HepG2 (cell line): ENCODE data around the gene NFIC. TPM values are rescaled to one million over a fixed set of nuclear protein-coding genes. Genes with fewer than 3 reads are reported as not detected.

ENCODE experiments used
- ARNTL ChIP-seq: sonication (generic); formaldehyde crosslinking; IDR thresholded peaks from 2 replicates; pipeline ENCODE4 v1.4.0; 2020; ENCODE audit warnings: mild to moderate bottlenecking, missing genetic modification reagents
- DR1 ChIP-seq: sonication (generic); formaldehyde crosslinking; IDR thresholded peaks from 2 replicates; pipeline ENCODE4 v1.8.0; 2021; ENCODE audit warnings: mild to moderate bottlenecking, missing genetic modification reagents, inconsistent platforms
- HMG20A ChIP-seq: IDR thresholded peaks from 2 replicates; pipeline ENCODE4 v1.6.1; 2016; ENCODE audit warnings: borderline replicate concordance
- KLF11 ChIP-seq: IDR thresholded peaks from 2 replicates; pipeline ENCODE4 v1.6.1; 2016; ENCODE audit warnings: missing compliant biosample characterization
- NFKBIZ ChIP-seq: IDR thresholded peaks from 2 replicates; pipeline ENCODE4 v1.6.1; 2018; ENCODE audit warnings: missing genetic modification reagents, missing compliant biosample characterization
- PRMT3 ChIP-seq: sonication (generic); formaldehyde crosslinking; IDR thresholded peaks from 2 replicates; pipeline ENCODE4 v1.8.1; 2022; ENCODE audit warnings: low read depth, mild to moderate bottlenecking, moderate library complexity, missing genetic modification reagents, borderline replicate concordance
- SMYD3 ChIP-seq: sonication (generic); formaldehyde crosslinking; IDR thresholded peaks from 2 replicates; pipeline ENCODE4 v1.8.1; 2023; ENCODE audit warnings: mild to moderate bottlenecking, missing genetic modification reagents
- ZBTB1 ChIP-seq: sonication (generic); formaldehyde crosslinking; IDR thresholded peaks from 2 replicates; pipeline ENCODE4 v1.4.0; 2020; ENCODE audit warnings: missing genetic modification reagents, borderline replicate concordance
- ZBTB38 ChIP-seq: sonication (generic); formaldehyde crosslinking; IDR thresholded peaks from 2 replicates; pipeline ENCODE4 v1.5.1; 2020; ENCODE audit warnings: mild to moderate bottlenecking, missing genetic modification reagents
- ZNF274 ChIP-seq: sonication (generic); formaldehyde crosslinking; IDR thresholded peaks from 2 replicates; pipeline ENCODE4 v1.5.1; 2020; ENCODE audit warnings: mild to moderate bottlenecking, missing genetic modification reagents
- ZNF33B ChIP-seq: sonication (generic); formaldehyde crosslinking; IDR thresholded peaks from 2 replicates; pipeline ENCODE4 v1.5.1; 2020; ENCODE audit warnings: mild to moderate bottlenecking, missing genetic modification reagents
- ZNF383 ChIP-seq: sonication (generic); formaldehyde crosslinking; IDR thresholded peaks from 2 replicates; pipeline ENCODE4 v1.4.0; 2020; ENCODE audit warnings: missing genetic modification reagents, mild to moderate bottlenecking, borderline replicate concordance
- ZNF543 ChIP-seq: sonication (generic); formaldehyde crosslinking; IDR thresholded peaks from 2 replicates; pipeline ENCODE4 v1.4.0; 2020; ENCODE audit warnings: mild to moderate bottlenecking, missing genetic modification reagents
- polyA plus RNA-seq, 8 experiments: library from polyadenylated mRNA; depleted of rRNA in 3 of 8; stranded (reverse) in 7 of 8; unstranded in 1 of 8; fragments of >200 nt; fragmentation: Illumina TruSeq in 4 of 8; extraction: Trizol in 4 of 8; gene quantifications; 2 replicates each; pipeline versions ENCODE4 v1.2.1 to v1.2.3, GENCODE V29; 2011 to 2016; ENCODE audit warnings: low read depth in 4 of 8, missing spikeins in 1 of 8, mixed read lengths in 1 of 8; ENCODE audit not compliant: insufficient read depth in 1 of 8
- total RNA-seq, 5 experiments: library from RNA; depleted of rRNA; stranded (reverse); fragments of >200 nt; fragmentation: Illumina TruSeq; extraction: Trizol; gene quantifications; 2 replicates each; pipeline ENCODE4 v1.2.3, GENCODE V29; 2016; ENCODE audit warnings: low read depth in 1 of 5
- TF ChIP-seq, protein P1 (sequence below): IDR thresholded peaks from 2 replicates; pipeline ENCODE4 v1.6.1; 2016; ENCODE audit warnings: low read depth
- TF ChIP-seq, protein P2 (sequence below): sonication (generic); formaldehyde crosslinking; IDR thresholded peaks from 2 replicates; pipeline ENCODE4 v1.5.1; 2020; ENCODE audit warnings: missing genetic modification reagents, mild to moderate bottlenecking, borderline replicate concordance
- TF ChIP-seq, protein P3 (sequence below): IDR thresholded peaks from 2 replicates; pipeline ENCODE4 v1.6.1; 2012; ENCODE audit warnings: low read depth, low read length, improper control_type of control experiment
- TF ChIP-seq, protein P4 (sequence below): sonication (generic); formaldehyde crosslinking; IDR thresholded peaks from 2 replicates; pipeline ENCODE4 v1.8.1; 2022; ENCODE audit warnings: mild to moderate bottlenecking, missing genetic modification reagents
- TF ChIP-seq, protein P5 (sequence below): sonication (generic); formaldehyde crosslinking; IDR thresholded peaks from 2 replicates; pipeline ENCODE4 v1.5.1; 2020; ENCODE audit warnings: mild to moderate bottlenecking, missing genetic modification reagents, borderline replicate concordance

NFIC gene
- total and polyA plus RNA-seq, 2 of the 13 experiments (the other 11 are each of a cell fraction or from before 2014, with no cell fraction given): 1.3 to 2.5 TPM

DNA sequence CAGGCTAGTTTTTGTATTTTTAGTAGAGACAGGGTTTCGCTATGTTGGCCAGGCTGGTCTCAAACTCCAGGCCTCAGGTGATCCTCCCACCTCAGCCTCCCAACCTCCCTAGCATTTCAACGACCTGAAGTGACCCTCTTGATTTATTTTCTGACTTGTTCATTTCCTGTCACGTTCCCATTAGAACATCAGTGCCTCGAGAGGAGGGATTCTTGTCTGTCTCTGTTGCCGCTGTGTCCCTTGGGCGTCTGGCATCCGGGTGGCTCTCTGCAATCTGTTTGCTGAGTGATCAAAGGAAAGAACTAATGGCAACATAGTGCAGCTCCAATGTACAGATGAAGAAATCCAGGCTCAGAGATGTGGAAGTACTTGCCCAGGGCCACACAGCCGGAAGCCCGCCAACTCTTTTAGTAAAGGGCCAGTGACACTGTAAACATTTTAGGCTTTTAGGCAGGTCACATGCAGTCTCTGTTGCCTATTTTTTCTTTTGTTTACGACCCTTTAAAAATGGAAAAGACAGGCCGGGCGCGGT lies 47.5 kb downstream of the NFIC start (continued):
- TF ChIP-seq, protein P1, sequence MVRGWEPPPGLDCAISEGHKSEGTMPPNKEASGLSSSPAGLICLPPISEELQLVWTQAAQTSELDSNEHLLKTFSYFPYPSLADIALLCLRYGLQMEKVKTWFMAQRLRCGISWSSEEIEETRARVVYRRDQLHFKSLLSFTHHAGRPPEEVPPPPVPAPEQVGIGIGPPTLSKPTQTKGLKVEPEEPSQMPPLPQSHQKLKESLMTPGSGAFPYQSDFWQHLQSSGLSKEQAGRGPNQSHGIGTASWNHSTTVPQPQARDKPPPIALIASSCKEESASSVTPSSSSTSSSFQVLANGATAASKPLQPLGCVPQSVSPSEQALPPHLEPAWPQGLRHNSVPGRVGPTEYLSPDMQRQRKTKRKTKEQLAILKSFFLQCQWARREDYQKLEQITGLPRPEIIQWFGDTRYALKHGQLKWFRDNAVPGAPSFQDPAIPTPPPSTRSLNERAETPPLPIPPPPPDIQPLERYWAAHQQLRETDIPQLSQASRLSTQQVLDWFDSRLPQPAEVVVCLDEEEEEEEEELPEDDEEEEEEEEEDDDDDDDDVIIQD (CRISPR knock-in tag): peak; percentile 70
- TF ChIP-seq ZNF383 (CRISPR knock-in tag) (no peak), ZBTB1 (CRISPR knock-in tag) (no peak), NFKBIZ (CRISPR knock-in tag) (no peak), DR1 (no peak), PRMT3 (CRISPR knock-in tag) (no peak), ZBTB38 (peak; percentile 83), HMG20A (CRISPR knock-in tag) (peak; percentile 50; the same call in 1 of the 2 replicates), ARNTL (CRISPR knock-in tag) (peak; percentile 96), KLF11 (CRISPR knock-in tag) (no peak; the same call in 1 of the 2 replicates), ZNF33B (CRISPR knock-in tag) (no peak), SMYD3 (CRISPR knock-in tag) (0 out of 2 replicates have a peak, but pooled peaks have one; percentile 69), ZNF543 (CRISPR knock-in tag) (peak; percentile 42; the same call in 1 of the 2 replicates), ZNF274 (CRISPR knock-in tag) (no peak)
- TF ChIP-seq, protein P2, sequence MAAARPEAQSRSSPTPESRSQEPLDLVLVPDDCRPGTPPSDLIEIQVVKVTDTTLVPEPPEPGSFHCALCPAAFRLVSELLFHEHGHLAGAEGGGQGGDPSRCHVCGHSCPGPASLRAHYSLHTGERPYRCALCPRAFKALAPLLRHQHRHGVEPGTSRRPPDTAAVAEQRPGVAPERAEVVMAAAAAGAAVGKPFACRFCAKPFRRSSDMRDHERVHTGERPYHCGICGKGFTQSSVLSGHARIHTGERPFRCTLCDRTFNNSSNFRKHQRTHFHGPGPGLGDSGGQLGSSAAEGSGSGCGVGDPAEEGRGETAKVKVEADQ: no peak
- TF ChIP-seq, protein P3, sequence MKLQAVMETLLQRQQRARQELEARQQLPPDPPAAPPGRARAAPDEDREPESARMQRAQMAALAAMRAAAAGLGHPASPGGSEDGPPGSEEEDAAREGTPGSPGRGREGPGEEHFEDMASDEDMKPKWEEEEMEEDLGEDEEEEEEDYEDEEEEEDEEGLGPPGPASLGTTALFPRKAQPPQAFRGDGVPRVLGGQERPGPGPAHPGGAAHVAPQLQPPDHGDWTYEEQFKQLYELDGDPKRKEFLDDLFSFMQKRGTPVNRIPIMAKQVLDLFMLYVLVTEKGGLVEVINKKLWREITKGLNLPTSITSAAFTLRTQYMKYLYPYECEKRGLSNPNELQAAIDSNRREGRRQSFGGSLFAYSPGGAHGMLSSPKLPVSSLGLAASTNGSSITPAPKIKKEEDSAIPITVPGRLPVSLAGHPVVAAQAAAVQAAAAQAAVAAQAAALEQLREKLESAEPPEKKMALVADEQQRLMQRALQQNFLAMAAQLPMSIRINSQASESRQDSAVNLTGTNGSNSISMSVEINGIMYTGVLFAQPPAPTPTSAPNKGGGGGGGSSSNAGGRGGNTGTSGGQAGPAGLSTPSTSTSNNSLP: peak; percentile 87
- TF ChIP-seq, protein P4, sequence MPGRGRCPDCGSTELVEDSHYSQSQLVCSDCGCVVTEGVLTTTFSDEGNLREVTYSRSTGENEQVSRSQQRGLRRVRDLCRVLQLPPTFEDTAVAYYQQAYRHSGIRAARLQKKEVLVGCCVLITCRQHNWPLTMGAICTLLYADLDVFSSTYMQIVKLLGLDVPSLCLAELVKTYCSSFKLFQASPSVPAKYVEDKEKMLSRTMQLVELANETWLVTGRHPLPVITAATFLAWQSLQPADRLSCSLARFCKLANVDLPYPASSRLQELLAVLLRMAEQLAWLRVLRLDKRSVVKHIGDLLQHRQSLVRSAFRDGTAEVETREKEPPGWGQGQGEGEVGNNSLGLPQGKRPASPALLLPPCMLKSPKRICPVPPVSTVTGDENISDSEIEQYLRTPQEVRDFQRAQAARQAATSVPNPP (CRISPR knock-in tag): 0 out of 2 replicates have a peak, but pooled peaks have one; percentile 63
- TF ChIP-seq, protein P5, sequence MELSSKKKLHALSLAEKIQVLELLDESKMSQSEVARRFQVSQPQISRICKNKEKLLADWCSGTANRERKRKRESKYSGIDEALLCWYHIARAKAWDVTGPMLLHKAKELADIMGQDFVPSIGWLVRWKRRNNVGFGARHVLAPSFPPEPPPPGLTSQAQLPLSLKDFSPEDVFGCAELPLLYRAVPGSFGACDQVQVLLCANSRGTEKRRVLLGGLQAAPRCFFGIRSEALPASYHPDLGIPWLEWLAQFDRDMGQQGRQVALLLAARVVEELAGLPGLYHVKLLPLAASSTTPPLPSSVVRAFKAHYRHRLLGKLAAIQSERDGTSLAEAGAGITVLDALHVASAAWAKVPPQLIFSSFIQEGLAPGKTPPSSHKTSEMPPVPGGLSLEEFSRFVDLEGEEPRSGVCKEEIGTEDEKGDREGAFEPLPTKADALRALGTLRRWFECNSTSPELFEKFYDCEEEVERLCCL (CRISPR knock-in tag): no peak
